Measurements from ENCODE around the gene SCTR.
"Not testable (repeated sequence)": the region's sequence is repeated elsewhere in the genome, so short reads cannot be mapped to it uniquely, and the experiment has no call there.

Gene SCTR

GRCh38 chr2:119407430-119408220 is 116.7 kb downstream of the SCTR start:
- DNase-seq (ENCODE audit: low spot score) = peak; percentile 47

GRCh38 chr2:119405151-119405550 is 119.1 kb downstream of the SCTR start:
- no peak for DNase-seq (ENCODE audit: low spot score)

- not testable (repeated sequence) for DNase-seq (ENCODE audit: low spot score)
These were observed 120.7 kb downstream of the SCTR start for GRCh38 chr2:119403618-119404017.

GRCh38 chr2:119402645-119403560 is 121.4 kb downstream of the SCTR start:
- DNase-seq (ENCODE audit: low spot score) = no peak

GRCh38 chr2:119402106-119402505 is 122.2 kb downstream of the SCTR start:
- DNase-seq (ENCODE audit: low spot score) = no peak

GRCh38 chr2:119397196-119397595 is 127.1 kb downstream of the SCTR start:
- DNase-seq (ENCODE audit: low spot score) = no peak

DNA sequence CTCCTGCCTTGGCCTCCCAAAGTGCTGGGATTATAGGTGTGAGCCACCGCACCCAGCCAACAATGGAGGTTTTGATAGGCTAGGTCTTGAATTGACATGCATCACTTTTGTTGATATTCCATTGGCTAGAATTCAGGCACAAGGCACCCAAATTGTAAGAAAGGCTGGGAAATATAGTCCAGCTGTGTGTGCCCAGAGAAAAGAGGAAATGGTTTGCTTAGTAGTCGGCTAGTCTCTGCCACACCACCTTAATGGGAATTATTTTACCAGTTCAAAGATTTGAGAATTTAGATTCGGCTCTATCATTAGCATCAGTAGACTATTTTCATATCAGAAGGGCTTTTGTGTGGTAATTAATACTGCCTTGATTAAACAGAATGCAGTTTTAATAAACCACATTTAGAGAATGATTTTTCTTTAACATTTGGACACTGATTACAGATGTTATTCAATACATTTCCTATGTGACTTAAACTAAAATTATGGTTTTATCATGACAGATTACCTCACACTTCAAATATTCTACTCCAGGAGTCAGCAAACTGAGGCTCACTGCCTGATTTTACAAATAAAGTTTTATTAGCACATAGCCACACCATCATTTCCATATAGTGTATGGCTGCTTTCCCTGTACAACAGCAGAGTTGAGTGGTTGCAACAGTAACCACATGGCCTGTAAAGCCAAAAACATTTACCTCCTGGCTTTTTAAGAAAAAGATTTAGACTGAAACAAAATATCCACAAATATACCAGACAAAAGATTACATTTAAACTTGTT is 130.1 kb downstream of the SCTR start:
- DNase-seq (ENCODE audit: low spot score) = no peak
